Stimulated activated effector memory CD8-positive, alpha-beta T cell treated with anti-CD3 and anti-CD28 coated beads, Interleukin-12 subunit alpha, Interleukin-12 subunit beta, amount 100 ng/mL, for 72 hours (primary cell): ENCODE results near the gene MOB3B.
"Not testable (repeated sequence)": the region's sequence is repeated elsewhere in the genome, so short reads cannot be mapped to it uniquely, and the experiment has no call there.

Experiments used
- ATAC-seq: fragments of 150-1000 bp; cut with Tn5 transposase; 2 replicates; pipeline ENCODE4 v1.10.0; 2021
- DNase-seq, 2 donors: peaks; one replicate each; pipeline ENCODE4 v3.0.0; 2021 to 2022; ENCODE audit warnings: low spot score in 2 of 2
- H3K27ac Mint-ChIP-seq: one replicate; pipeline ENCODE4 v1.8.0; 2022; ENCODE audit warnings: mild to moderate bottlenecking, mixed read lengths
- H3K36me3 Mint-ChIP-seq: one replicate; pipeline ENCODE4 v1.8.0; 2022; ENCODE audit warnings: mild to moderate bottlenecking, mixed read lengths
- H3K4me1 Mint-ChIP-seq: one replicate; pipeline ENCODE4 v1.8.0; 2022; ENCODE audit warnings: mixed read lengths
- H3K4me3 Mint-ChIP-seq: one replicate; pipeline ENCODE4 v1.8.0; 2022; ENCODE audit warnings: mild to moderate bottlenecking, mixed read lengths
- H3K9me3 Mint-ChIP-seq: one replicate; pipeline ENCODE4 v1.8.0; 2022; ENCODE audit warnings: mixed read lengths

MOB3B gene

GRCh38 chr9:27462846-27463245 is 66.8 kb downstream of the MOB3B start:
- Mint-ChIP-seq H3K9me3 (no peaks in the 10 kb centered on the region), H3K4me1 (no peaks in the 10 kb centered on the region), H3K27ac (no peak overlapping the region), H3K4me3 (no peak overlapping the region), H3K36me3 (no peaks in the 10 kb centered on the region)
- ATAC-seq, result no peak
- no peak for DNase-seq

DNA sequence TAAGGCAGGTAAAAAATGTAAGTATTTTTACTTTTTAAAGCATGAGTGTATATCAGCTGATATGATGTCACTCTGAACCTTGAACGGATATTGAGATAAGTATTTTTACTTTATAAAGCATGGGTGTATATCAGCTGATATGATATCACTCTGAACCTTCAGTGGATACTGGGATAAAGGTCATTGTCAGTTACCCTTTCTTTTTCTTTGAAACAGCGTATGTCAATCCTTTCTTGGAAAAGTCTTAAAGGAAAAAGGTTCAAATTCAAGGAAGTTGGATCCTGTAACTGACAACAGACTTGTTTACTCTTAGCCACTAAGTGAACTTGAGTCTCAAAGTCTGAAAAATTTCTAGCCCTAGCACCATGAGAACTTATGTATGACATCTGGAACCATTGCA is 67.2 kb downstream of the MOB3B start:
- Mint-ChIP-seq H3K27ac (no peak overlapping the region), H3K9me3 (no peaks in the 10 kb centered on the region), H3K4me1 (no peaks in the 10 kb centered on the region), H3K36me3 (no peaks in the 10 kb centered on the region), H3K4me3 (no peak overlapping the region)
- DNase-seq (no peak), ATAC-seq (no peak)

DNA sequence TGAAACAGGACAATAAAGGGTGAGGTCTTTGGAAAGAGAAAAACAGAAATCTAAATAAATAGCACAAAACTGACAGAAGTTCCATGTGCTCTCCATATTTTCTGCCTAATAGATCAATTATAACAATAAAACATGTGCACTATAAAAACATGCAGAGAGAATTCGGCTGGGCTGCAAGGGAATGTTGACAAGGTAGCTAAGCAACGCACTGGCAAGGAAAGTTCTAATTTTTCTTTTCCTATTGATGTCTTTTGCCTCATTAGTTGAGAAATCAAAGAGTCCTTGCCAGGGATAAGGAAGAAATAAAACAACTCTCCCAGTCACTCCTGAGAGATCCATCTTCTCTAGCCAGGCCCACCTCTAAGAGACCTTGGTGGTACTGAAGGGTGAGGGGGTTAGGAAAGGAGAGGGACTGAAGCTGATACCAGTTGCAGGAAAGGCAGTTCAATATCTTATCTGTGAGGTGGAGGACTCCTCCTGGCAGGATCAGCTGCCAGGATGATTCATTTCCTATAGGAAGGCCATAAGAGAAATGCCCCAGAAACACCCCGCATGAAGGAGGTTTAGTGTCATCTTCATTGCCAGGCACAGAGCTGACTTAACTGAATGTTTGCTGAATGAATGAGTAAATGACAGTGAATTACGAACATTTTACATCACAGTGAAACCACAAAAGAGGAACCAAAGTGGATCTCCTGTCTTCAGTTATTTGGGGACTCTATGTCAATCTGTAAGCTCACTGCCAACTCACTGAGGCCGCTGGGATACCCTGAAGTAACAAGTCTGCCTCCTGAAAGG is 69.2 kb downstream of the MOB3B start:
- Mint-ChIP-seq H3K4me1 (no peaks in the 10 kb centered on the region), H3K4me3 (no peak overlapping the region), H3K36me3 (no peaks in the 10 kb centered on the region), H3K27ac (no peak overlapping the region), H3K9me3 (no peaks in the 10 kb centered on the region)
- ATAC-seq (peak; percentile 53), DNase-seq (no peak)

- DNase-seq (no peak), ATAC-seq (no peak)
- Mint-ChIP-seq H3K9me3 (no peaks in the 10 kb centered on the region), H3K4me1 (no peaks in the 10 kb centered on the region), H3K27ac (no peak overlapping the region), H3K36me3 (no peaks in the 10 kb centered on the region), H3K4me3 (no peak overlapping the region)
These were observed 72.2 kb downstream of the MOB3B start for GRCh38 chr9:27457445-27457844.

DNA sequence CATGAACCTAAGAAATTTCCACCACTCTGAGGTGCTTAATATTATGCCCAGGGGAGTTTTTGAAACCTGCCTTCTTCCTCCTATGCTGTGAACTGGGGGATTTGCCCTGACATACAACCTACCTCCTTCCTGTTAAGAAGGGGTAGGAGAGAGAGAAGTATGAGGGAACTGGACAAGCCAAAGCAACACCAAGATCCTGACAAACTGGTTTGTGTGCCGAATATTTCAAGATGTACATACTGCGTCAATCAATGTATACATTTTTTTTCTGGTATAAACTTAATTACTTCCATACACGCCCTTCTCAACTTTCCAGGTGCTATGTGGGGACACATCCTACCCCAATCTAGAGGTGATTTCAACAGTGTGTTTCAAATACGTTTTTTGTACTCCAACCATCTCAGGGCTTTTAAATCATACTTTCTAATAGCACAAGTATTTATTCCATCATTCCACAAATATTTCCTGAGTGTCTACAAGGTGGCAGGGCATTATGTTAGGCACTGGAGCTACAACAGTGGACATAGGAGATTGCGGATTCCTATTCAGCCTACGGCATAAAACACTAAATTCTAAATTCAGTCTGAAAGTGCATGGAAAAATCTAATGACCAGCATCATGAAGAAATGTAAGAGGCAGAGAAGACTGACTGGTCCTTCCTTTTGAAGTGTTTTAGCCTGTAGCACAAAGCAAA is 75.6 kb downstream of the MOB3B start:
- H3K36me3 Mint-ChIP-seq, result no peaks in the 10 kb centered on the region
- no peaks in the 10 kb centered on the region for H3K4me1 Mint-ChIP-seq
- ATAC-seq (no peak), DNase-seq (no peak)
- H3K4me3 Mint-ChIP-seq, result no peak overlapping the region
- no peak overlapping the region for H3K27ac Mint-ChIP-seq
- H3K9me3 Mint-ChIP-seq, result no peaks in the 10 kb centered on the region

DNA sequence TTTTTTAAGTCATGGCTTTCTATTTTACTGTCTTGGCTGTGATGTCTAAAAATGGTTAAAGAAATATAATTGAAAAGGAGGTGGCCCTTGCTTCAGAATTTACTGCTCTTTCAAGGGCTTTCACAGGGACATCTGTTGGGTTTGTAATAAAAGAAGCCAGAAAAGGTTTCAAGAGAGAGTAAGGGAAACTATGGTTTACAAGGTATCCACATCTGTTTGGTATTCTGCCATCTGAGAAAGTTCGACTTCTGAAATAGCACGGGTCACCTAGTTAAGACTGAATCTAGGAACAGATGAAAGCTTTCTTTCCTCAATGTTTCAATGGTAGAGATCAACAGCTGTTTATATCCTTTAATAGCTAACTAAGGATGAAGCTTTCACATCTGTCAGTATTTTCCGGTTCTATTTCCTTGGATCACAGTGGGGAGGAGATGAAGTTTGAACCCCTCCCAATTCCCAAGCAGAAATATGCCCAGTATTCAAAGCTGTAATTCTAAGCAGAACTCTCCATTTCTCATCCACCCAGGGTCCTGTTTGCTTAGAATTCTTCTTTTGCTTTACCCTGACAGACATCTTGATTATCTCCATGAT is 78.3 kb downstream of the MOB3B start:
- H3K27ac Mint-ChIP-seq, result no peak overlapping the region
- no peak overlapping the region for H3K4me3 Mint-ChIP-seq
- no peaks in the 10 kb centered on the region for H3K9me3 Mint-ChIP-seq
- H3K36me3 Mint-ChIP-seq, result no peaks in the 10 kb centered on the region
- DNase-seq, result no peak
- ATAC-seq, result no peak
- no peaks in the 10 kb centered on the region for H3K4me1 Mint-ChIP-seq

DNA sequence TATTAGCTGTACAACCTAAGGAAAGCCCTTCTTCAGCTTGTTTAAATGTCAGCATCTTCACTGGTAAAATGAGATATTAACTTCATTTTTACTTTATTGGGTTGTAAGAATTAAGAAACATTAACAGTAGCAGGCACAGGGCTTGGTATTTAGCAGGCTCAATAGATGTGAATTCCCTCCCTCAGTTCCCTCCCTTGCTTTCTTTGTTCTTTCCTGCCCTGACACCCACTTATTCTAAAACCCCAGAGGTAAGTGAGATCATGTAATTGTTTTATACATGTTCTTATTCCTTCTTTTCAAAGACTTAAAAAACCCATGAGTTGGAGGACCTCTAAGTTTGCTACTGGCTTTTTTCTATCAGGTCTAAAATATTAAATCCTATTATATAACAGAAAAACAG is 78.9 kb downstream of the MOB3B start:
- no peaks in the 10 kb centered on the region for H3K9me3 Mint-ChIP-seq
- H3K4me3 Mint-ChIP-seq, result no peak overlapping the region
- H3K4me1 Mint-ChIP-seq, result no peaks in the 10 kb centered on the region
- H3K27ac Mint-ChIP-seq, result no peak overlapping the region
- ATAC-seq (no peak), DNase-seq (no peak)
- H3K36me3 Mint-ChIP-seq, result no peaks in the 10 kb centered on the region

DNA sequence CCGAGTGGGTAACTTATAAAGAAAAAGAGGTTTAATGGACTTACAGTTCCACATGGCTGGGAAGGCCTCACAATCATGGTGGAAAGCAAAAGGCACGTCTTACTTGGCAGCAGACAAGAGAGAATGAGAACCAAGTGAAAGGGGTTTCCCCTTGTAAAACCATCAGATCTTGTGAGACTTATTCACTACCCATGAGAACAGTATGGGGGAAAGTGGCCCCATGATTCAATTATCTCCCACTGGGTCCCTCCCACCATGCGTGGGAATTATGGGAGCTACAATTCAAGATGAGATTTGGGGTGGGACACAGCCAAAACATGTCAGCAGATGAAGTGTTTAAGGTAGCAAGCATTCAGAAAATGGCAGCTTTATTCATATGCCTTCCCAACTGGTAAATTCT is 81.3 kb downstream of the MOB3B start:
- DNase-seq, H3K36me3 Mint-ChIP-seq, ATAC-seq, H3K27ac Mint-ChIP-seq, H3K9me3 Mint-ChIP-seq, H3K4me1 Mint-ChIP-seq, H3K4me3 Mint-ChIP-seq: not testable (repeated sequence)

DNA sequence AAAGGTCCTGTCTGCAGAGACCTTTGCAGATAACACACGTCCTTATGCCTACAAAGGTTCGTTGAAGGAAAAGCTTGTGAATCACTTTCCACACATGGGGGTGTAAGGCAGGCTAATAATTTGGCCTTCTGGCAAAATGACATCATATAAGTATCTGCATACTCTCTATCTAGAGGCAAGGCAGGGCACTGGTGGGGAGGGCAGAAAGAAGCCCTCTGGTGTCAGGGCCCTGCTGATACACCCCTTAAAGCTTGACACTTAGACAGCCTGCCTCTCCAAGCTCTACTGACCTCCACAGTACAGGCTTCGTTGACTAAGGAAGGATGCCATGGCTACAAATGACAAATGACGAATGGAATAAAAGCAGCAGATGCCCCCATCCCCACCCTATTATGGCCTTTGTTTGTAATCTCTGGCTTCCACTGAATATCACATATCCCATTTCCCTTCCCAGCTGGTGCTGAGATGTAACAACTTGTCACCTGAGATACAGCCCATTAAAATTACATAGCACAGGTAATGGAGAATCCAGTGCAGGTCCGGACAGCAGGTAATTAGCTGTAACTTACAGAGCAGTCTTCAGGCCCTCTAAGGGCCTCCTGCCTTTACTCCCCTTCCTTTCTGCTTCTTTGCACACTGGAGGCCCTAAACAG is 82.5 kb downstream of the MOB3B start:
- Mint-ChIP-seq H3K9me3 (no peaks in the 10 kb centered on the region), H3K4me1 (peaks cover 5% of the 10 kb centered on the region), H3K27ac (no peak overlapping the region), H3K36me3 (no peaks in the 10 kb centered on the region), H3K4me3 (no peak overlapping the region)
- ATAC-seq, result no peak
- no peak for DNase-seq

DNA sequence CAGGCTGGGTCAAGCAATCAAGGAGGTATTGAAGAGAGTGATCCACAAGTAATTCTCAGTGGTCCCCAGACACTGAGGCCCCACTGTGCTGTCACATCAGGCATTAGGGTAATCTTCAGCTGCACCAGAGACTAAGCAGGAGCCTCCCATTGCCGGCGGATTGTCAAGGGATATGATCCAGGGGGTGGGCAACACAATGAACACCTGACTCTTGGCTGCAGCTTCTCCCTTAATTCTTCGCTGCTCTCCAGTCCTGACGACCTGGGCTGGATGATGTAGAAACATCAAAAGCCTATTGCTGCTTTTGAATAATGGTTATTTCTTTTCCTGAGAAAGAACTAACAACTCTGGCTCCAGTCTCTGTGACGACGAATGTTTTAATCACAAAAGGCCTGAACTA is 83.9 kb downstream of the MOB3B start:
- Mint-ChIP-seq H3K27ac (no peak overlapping the region), H3K4me1 (peaks cover 5% of the 10 kb centered on the region), H3K9me3 (no peaks in the 10 kb centered on the region), H3K36me3 (no peaks in the 10 kb centered on the region), H3K4me3 (no peak overlapping the region)
- no peak for DNase-seq
- ATAC-seq, result no peak

GRCh38 chr9:27445057-27445595 is 84.5 kb downstream of the MOB3B start:
- H3K4me1 Mint-ChIP-seq, result peaks cover 5% of the 10 kb centered on the region
- no peaks in the 10 kb centered on the region for H3K36me3 Mint-ChIP-seq
- ATAC-seq (no peak), DNase-seq (no peak)
- no peaks in the 10 kb centered on the region for H3K9me3 Mint-ChIP-seq
- H3K4me3 Mint-ChIP-seq, result no peak overlapping the region
- H3K27ac Mint-ChIP-seq, result no peak overlapping the region

DNA sequence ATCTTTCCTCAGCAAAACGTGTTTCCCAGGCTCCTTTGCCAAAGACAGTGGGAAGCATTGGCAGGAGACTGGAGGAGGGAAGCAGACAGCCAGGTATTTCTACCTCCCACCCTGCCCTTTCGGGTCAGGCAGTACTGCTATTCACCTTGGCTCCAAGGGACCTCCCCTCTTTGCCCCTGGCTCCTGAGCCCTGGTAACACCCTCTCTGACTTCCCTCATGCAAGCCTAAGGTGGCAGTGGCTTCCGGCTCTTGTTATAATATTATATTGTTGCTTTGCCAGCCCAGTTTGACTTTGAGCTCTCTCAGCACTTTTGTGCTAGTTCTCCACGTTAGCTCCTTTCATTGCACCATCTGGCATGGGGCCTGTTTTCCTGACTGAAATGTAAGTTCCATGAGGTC is 87.2 kb downstream of the MOB3B start:
- Mint-ChIP-seq H3K4me3 (no peak overlapping the region), H3K4me1 (peaks cover 5% of the 10 kb centered on the region), H3K36me3 (no peaks in the 10 kb centered on the region), H3K27ac (no peak overlapping the region), H3K9me3 (no peaks in the 10 kb centered on the region)
- DNase-seq (no peak), ATAC-seq (no peak)

DNA sequence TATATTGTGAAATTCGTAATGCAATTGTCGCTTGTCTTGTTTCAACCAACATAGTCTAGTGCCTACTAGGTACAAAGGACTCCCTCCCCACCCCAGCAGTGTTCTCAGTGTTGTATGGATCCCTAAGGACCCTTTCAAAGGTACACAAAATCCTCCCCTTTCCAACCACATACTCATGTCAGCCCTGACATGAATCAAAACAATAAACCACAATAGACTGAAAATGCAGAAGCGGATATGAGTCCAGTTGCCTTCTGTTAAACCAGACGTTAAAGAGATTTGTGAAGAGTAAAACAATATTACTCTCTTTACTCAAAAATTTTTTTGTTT is 87.9 kb downstream of the MOB3B start:
- DNase-seq, result peak in 1 of 2 donors; percentile 54
- Mint-ChIP-seq H3K9me3 (no peaks in the 10 kb centered on the region), H3K36me3 (no peaks in the 10 kb centered on the region), H3K4me1 (peaks cover 5% of the 10 kb centered on the region), H3K27ac (no peak overlapping the region), H3K4me3 (no peak overlapping the region)
- peak; percentile 76 for ATAC-seq

DNA sequence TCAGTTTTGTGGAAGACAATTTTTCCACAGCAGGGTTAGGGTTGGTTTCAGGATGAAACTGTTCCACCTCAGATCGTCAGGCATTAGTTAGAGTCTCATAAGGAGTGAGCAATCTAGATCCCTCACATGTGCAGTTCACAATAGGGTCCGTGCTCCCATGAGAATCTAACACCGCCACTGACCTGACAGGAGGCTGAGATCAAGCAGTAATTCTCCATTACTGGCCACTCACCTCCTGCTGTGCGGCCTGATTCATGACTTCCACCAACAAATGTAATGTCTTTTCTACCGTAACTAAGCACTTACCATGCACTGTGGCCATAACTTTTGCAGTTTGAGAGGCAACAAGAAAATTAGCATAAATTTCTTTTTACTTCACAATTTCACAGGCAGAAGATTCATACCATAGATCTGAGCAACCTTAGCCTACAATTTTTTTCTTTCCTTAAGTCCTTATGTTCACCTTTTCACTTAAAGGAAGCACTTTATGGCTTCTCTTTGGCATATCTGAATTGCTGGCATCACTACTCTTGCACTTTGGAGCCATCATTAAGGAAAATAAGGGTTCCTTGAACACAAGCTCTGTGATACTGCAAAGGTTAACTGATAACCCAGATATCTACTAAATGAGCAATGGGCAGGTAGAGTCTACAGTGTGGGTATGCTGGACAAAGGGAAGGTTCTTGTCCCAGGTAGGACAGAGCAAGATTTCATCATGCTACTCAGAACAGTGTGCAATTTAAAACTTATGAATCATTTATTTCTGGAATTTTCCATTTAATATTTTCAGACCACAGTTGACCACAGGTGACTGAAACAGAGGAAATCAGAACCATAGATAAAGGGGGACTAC is 88.5 kb downstream of the MOB3B start:
- Mint-ChIP-seq H3K4me3 (no peak overlapping the region), H3K9me3 (no peaks in the 10 kb centered on the region), H3K4me1 (peaks cover 5% of the 10 kb centered on the region), H3K27ac (no peak overlapping the region), H3K36me3 (no peaks in the 10 kb centered on the region)
- no peak for ATAC-seq
- DNase-seq, result no peak

GRCh38 chr9:27438522-27438921 is 91.1 kb downstream of the MOB3B start:
- no peak for ATAC-seq
- Mint-ChIP-seq H3K27ac (no peak overlapping the region), H3K4me1 (peaks cover 5% of the 10 kb centered on the region)

More at GRCh38 chr9:27438522-27438921, 91.1 kb downstream of the MOB3B start:
- Mint-ChIP-seq H3K4me3 (no peak overlapping the region), H3K36me3 (no peaks in the 10 kb centered on the region), H3K9me3 (no peaks in the 10 kb centered on the region)
- no peak for DNase-seq
